ENCODE measurements around the gene TTYH2. TPM values are rescaled to one million over a fixed set of nuclear protein-coding genes. Genes with fewer than 3 reads are reported as not detected.

The TTYH2 gene
- total RNA-seq, 4 donors from 2014 or later = 0.51 to 34.8 (median 10.3) TPM

GRCh38 chr17:74204474-74204873 is 8.9 kb upstream of the TTYH2 start:
- Histone ChIP-seq H3K27me3 (no peaks in the 10 kb centered on the region), H3K4me1 (peaks cover 0 to 10% of the 10 kb centered on the region in 2 donors), H3K36me3 (no peaks in the 10 kb centered on the region), H3K4me3 (peak overlapping the region; percentile 85 to 87), H3K9me3 (no peaks in the 10 kb centered on the region), H3K27ac (peak overlapping the region; percentile 73 to 82)
- intact Hi-C loops (cut with DNase I; ENCODE audit: low total_unique reads) = no loop called here
- TF ChIP-seq POLR2A (IDR thresholded peaks at IDR 0.05) (no peak), CTCF (IDR thresholded peaks at IDR 0.05) (no peak)
- DNase-seq = no peak

DNA sequence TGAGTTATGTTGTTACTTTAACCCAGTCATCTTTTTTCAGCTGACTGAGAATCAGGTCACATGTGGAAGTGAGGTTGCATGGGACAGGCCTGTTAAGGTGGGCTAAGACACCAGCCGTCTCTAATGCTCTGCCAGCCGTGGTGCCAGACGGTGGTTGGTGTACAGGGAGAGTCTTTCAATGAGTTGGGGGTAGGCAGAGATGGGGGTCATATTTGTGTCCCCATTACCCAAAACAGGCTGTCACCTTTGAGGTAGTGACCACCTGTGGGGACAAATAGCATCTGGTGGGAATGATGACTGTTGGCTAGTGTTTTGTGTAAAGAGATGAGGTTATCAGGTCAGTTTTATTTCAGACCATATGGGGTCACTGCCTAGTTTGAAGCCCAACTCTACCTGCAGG is 8.1 kb upstream of the TTYH2 start:
- Histone ChIP-seq H3K36me3 (no peaks in the 10 kb centered on the region), H3K27ac (no peak overlapping the region), H3K4me3 (no peak overlapping the region), H3K9me3 (no peaks in the 10 kb centered on the region), H3K27me3 (no peaks in the 10 kb centered on the region), H3K4me1 (peaks cover 0 to 10% of the 10 kb centered on the region in 2 donors)
- DNase-seq = no peak
- intact Hi-C loops (cut with DNase I; ENCODE audit: low total_unique reads) = no loop called here
- no peak for TF ChIP-seq CTCF (IDR thresholded peaks at IDR 0.05)
- no peak for TF ChIP-seq POLR2A (IDR thresholded peaks at IDR 0.05)

GRCh38 chr17:74206332-74206818 is 7.0 kb upstream of the TTYH2 start:
- no peak overlapping the region for H3K4me3 ChIP-seq
- no peak overlapping the region for H3K27ac ChIP-seq
- no peaks in the 10 kb centered on the region for H3K9me3 ChIP-seq
- TF ChIP-seq POLR2A (IDR thresholded peaks at IDR 0.05) (no peak), CTCF (IDR thresholded peaks at IDR 0.05) (no peak)
- intact Hi-C loops (cut with DNase I; ENCODE audit: low total_unique reads) = no loop called here
- DNase-seq = no peak
- H3K36me3 ChIP-seq = no peaks in the 10 kb centered on the region
- H3K4me1 ChIP-seq = peaks cover 0 to 10% of the 10 kb centered on the region in 2 donors
- H3K27me3 ChIP-seq = no peaks in the 10 kb centered on the region

DNA sequence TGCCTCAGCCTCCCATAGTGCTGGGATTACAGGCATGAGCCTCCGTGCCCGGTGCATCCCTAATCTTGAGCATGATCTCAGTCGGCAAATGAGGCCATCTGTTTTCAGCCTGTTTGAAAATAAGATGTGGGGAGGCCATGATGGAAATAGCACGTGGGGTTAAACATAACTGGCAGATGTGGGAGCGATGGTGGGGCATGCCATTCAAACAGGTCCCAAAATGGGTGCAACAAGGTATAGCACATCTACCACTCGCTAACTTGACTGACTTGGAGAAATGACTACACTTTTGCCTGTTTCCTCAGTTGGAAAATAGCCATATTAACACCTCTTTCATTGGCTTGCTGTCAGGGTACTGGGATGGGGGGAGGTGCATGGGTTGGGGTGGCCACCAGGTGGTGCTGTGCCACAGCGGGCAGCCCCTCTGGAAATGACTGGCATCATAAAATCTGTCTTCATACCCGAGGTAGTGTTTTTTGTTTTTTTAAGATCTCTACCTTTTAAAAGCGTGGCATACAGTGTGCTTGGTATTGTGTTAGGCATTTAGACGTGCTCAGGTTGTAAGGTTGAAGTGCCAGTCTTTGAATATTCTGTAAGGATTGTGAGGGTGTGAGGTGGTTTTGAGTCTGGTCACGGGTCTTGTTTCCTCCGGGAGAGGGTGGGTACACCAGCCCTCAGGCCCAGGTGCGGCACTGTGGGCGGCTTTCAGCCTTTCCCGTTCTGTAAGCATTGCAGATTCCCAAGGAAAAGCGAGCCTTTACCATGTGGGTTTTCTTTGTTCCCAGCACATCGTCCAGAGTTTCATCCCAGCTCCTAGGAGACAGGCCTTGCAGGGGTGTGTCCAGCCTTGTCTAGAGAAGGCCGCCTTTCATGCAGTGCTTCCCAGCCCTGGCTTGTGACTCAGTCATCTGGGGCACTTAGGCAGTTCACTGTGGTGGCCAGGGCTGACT is 2.9 kb upstream of the TTYH2 start:
- intact Hi-C loops (cut with DNase I; ENCODE audit: low total_unique reads) = no loop called here

More for the DNA sequence above, 2.9 kb upstream of the TTYH2 start:
- Histone ChIP-seq H3K36me3 (no peaks in the 10 kb centered on the region), H3K4me1 (peaks cover 0 to 12% of the 10 kb centered on the region in 2 donors), H3K27me3 (no peaks in the 10 kb centered on the region), H3K4me3 (no peak overlapping the region), H3K9me3 (no peaks in the 10 kb centered on the region), H3K27ac (no peak overlapping the region)
- TF ChIP-seq POLR2A (IDR thresholded peaks at IDR 0.05) = no peak
- peak; percentile 84 to 94 (median 88) for TF ChIP-seq CTCF (IDR thresholded peaks at IDR 0.05)
- DNase-seq = peak; percentile 61 to 62

Measured in uterus (tissue), 4 donors.